Stimulated activated CD4-positive, alpha-beta T cell treated with anti-CD3 and anti-CD28 coated beads, TNF-alpha, amount 100 ng/mL, for 4 hours (primary cell): ENCODE measurements around the gene SUN1.
"Not testable (repeated sequence)": the region's sequence is repeated elsewhere in the genome, so short reads cannot be mapped to it uniquely, and the experiment has no call there.

Source experiments
- DNase-seq, 3 experiments: peaks; one replicate each; pipeline ENCODE4 v3.0.0-alpha.2; 2020; ENCODE audit warnings: low read depth in 3 of 3

Gene SUN1

DNA sequence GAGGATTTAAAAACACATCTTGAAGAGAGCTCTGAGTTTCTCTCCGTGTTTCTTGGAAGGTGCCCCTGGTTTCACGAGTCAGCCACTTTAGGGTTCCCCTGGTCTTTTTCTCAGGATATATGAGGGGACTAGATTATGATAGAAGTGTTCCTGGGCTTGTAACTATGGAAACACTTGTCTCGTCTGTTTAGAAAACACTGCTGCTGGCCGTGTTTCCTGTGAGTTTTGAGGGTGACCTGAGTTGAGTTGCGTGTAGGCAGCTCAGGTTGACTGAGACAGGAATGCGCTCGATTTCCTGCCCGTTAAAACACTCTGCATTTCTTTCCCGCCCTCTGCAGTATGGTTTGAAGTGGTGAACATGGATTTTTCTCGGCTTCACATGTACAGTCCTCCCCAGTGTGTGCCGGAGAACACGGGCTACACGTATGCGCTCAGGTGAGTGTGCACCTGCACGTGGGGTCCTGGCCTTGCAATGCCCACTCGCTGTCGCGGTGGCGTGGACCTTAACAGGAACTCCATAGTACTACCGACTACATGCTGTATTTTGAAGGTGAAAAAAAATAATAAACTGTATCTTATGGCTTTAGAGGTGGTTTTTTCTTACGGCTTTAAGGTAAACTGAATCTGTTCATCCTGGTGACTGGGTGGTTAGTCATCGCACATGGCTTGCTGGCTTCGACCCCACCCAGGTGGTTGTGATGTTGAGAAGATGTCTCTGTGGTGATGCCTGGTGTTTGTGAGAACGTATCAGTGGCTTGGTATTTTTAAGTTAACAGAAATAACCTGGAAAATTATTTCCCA lies at the start of gene SUN1:
TSS of gene SUN1 (plus strand) at position 310 of the 801 bp plus-strand sequence. CDS start at position 359, 49 bp downstream.
- DNase-seq: peak in 2 of 3 experiments; percentile 57 to 58

- DNase-seq: no peak
Measured at GRCh38 chr7:782718-783449, 49.4 kb upstream of the SUN1 start.

GRCh38 chr7:783556-784490 lies 48.5 kb upstream of the SUN1 start:
- no peak for DNase-seq

DNA sequence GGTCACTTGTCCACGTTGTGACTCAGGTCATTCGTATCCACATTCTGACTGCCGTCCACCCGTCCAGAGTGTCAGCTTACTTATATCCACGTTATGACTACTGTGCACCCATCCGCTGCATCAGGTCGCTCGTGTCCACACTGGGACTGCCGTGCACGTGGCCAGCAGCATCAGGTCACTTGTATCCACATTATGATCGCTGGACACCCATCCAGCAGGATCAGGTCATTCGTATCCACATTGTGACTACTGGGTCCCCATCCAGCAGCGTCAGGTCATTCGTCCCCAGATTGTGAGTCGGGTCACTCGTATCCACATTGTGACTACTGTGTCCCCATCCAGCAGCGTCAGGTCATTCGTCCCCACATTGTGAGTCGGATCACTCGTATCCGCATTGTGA lies 47.3 kb upstream of the SUN1 start:
- no peak for DNase-seq

- DNase-seq: no peak
Measured at GRCh38 chr7:785416-785815, 46.9 kb upstream of the SUN1 start.

DNA sequence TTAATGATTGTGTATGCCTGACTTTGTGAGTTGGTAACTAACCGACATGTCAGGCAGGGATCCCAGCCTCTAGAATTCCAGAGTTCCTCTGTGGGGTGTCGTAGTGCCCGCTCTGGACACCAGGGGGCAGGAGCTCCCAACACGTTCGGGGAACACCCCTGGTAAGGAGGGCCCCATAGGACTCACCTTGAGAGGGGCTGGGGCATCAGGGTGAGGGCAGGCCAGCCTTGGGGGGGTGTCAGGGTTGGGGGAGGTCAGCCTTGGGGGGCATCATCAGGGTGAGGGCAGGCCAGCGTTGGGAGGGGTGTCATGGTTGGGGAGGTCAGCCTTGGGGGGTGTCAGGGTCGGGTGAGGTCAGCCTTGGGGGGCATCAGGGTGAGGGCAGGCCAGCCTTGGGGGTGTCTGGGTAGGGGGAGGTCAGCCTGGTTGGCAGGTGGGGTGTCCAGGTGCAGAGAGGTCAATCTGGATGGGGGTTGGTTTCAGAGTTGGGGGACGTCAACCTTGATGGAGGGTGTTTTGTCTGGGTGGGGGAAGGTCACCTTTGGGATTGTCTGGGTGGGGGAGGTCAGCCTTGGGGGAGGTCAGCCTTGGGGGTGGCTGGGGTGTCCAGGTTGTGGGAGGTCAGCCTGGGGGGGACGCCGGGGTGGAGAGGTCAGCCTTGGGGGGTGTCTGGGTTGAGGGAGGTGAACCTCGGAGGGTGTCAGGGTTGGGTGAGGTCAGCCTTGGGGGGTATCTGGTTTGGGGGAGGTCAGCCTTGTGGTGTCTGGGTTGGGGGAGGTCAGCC lies 45.6 kb upstream of the SUN1 start:
- DNase-seq: peak; percentile 53 to 59 (median 57)

GRCh38 chr7:787332-788240 lies 44.7 kb upstream of the SUN1 start:
- DNase-seq: no peak

- no peak for DNase-seq
Measured at GRCh38 chr7:791519-791918, 40.8 kb upstream of the SUN1 start.

GRCh38 chr7:794207-794606 lies 38.1 kb upstream of the SUN1 start:
- DNase-seq: no peak

GRCh38 chr7:794671-795329 lies 37.5 kb upstream of the SUN1 start:
- no peak for DNase-seq

- DNase-seq: not testable (repeated sequence)
Measured at GRCh38 chr7:796434-797169, 35.7 kb upstream of the SUN1 start.

DNA sequence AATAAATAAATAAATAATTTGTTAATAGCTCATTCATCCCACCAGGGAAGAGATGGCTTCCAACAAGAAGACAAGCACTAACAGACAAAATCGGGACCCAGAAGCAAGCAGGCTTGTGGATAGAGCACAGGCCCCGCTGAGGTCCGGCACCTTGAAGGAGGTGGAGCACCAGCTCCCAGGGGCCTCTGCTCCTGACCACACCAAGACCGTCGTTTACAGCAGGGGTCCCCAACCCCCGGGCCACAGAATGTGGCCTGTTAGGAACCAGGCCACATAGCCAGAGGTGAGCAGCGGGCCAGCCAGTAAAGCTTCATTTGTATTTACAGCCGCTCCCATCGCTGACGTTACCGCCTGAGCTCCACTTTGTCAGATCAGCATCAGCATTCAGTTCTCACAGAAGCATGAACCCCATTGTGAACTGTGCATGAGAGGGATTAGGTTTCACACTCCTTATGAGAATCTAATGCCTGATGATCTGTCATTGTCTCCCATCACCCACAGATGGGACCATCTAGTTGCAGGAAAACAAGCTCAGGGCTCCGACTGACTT lies 33.3 kb upstream of the SUN1 start:
- no peak for DNase-seq

DNA sequence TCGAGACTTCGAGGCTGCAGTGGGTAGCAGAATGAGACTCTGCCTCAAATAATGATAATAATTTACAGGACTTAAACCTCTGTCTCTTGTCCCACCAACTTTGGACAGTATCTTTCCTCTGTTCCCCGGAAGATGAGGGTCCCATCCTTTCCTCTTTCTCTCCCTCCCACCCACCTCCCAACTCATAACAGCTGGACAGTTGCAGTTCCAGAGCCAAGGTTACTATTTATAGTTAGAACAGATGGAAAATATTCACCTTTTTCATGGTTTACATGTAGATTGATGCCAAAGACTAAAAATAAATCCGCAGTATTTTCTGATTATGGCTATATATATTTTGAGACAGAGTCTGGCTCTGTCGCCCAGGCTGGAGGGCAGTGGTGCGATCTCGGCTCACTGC lies 31.6 kb upstream of the SUN1 start:
- DNase-seq: no peak

GRCh38 chr7:801351-801750 lies 30.9 kb upstream of the SUN1 start:
- not testable (repeated sequence) for DNase-seq

GRCh38 chr7:801940-802381 lies 30.3 kb upstream of the SUN1 start:
- DNase-seq: no peak

GRCh38 chr7:802500-803242 lies 29.6 kb upstream of the SUN1 start:
- no peak for DNase-seq

DNA sequence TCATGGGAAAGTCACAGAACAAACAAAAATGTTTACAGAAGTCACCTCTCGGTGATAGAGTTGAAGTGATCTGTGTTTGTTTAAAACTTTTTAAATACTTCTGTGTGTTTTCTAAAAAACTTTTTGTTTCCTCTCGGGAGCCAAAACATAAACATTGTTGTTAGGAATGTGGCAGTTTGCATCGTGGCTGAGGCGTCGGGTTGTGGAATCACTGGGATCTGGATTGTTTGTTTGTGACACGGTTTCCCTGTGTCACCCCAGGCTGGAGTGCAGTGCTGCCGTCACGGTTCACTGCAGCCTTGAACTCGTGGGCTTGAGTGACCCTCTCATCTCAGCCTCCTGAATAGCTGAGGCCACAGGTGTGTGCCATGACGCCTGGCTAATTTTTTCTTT lies 29.0 kb upstream of the SUN1 start:
- no peak for DNase-seq

GRCh38 chr7:803796-804195 lies 28.5 kb upstream of the SUN1 start:
- not testable (repeated sequence) for DNase-seq
